Measurements from ENCODE around the gene TMEM269. TPM values are rescaled to one million over a fixed set of nuclear protein-coding genes. Genes with fewer than 3 reads are reported as not detected.

TMEM269 gene
- total RNA-seq, 2 donors from 2014 or later: 0.20 to 0.66 TPM

DNA sequence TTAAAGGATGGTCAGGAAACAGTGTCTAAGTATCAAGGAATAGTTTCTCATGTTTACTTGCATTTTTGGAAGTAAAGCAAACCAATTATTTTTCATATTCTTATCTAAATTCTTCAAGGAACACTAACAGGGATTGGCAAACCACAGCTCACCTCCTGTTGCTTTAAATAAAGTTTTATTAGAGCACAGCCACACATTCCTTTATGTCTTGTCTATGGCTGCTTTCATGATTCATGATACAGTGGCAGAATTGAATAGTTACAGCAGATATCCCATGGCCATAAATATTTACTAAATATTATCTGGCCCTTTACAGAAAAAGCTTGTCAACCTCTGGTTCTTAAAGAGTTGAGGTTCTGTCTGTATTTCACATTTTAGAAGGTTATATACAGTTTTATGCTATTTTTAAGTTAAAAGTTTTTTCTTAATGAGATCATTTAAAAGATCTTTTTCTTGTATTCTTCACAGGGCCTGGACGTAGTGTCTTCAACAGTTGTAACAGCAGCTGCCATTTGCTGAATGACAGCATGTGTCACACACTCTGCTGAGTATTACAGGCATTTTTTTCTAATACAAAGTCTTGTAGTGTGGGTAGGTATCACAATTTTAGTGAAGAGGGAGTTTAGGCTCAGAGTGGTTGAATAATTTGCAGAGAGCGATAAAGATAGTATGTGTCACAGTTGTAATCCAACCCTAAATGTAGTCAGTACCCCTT, 64.2 kb downstream of the TMEM269 start:
- no peak for DNase-seq
- H3K9me3 Mint-ChIP-seq: peaks cover 23% of the 10 kb centered on the region
- H3K36me3 ChIP-seq (ENCODE audit: control insufficient read depth, insufficient read depth, low read length): peaks cover 36% of the 10 kb centered on the region
- H3K27ac ChIP-seq (ENCODE audit: low read depth, low read length): no peak overlapping the region
- H3K4me1 ChIP-seq (ENCODE audit: control insufficient read depth, insufficient read depth, low read length): peaks cover 3% of the 10 kb centered on the region
- H3K36me3 Mint-ChIP-seq (ENCODE audit: low read depth): peaks cover 56% of the 10 kb centered on the region
- H3K27me3 Mint-ChIP-seq (ENCODE audit: insufficient read depth): no peaks in the 10 kb centered on the region
- no peak overlapping the region for H3K4me3 Mint-ChIP-seq
- H3K9ac ChIP-seq (ENCODE audit: extremely low read depth, low read length, poor library complexity, severe bottlenecking): no peak overlapping the region
- no peak overlapping the region for H3K4me3 ChIP-seq (ENCODE audit: low read length)
- H3K27me3 ChIP-seq (ENCODE audit: control insufficient read depth, insufficient read depth, low read length, poor library complexity, severe bottlenecking): no peaks in the 10 kb centered on the region
- peaks cover 23% of the 10 kb centered on the region for H3K9me3 ChIP-seq (ENCODE audit: control insufficient read depth, low read length)
- TF ChIP-seq, protein P1, sequence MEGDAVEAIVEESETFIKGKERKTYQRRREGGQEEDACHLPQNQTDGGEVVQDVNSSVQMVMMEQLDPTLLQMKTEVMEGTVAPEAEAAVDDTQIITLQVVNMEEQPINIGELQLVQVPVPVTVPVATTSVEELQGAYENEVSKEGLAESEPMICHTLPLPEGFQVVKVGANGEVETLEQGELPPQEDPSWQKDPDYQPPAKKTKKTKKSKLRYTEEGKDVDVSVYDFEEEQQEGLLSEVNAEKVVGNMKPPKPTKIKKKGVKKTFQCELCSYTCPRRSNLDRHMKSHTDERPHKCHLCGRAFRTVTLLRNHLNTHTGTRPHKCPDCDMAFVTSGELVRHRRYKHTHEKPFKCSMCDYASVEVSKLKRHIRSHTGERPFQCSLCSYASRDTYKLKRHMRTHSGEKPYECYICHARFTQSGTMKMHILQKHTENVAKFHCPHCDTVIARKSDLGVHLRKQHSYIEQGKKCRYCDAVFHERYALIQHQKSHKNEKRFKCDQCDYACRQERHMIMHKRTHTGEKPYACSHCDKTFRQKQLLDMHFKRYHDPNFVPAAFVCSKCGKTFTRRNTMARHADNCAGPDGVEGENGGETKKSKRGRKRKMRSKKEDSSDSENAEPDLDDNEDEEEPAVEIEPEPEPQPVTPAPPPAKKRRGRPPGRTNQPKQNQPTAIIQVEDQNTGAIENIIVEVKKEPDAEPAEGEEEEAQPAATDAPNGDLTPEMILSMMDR (conservative IDR thresholded peaks at IDR 0.05): no peak
- 92 to 95% methylated on average over 1 to 2 of the region's 2 CpGs for WGBS, 2 experiments (ENCODE audit: insufficient coverage in 1 of 2, insufficient read length in 1 of 2)
- peaks cover 12% of the 10 kb centered on the region for H3K4me1 Mint-ChIP-seq
- no peak overlapping the region for H3K27ac Mint-ChIP-seq

DNA sequence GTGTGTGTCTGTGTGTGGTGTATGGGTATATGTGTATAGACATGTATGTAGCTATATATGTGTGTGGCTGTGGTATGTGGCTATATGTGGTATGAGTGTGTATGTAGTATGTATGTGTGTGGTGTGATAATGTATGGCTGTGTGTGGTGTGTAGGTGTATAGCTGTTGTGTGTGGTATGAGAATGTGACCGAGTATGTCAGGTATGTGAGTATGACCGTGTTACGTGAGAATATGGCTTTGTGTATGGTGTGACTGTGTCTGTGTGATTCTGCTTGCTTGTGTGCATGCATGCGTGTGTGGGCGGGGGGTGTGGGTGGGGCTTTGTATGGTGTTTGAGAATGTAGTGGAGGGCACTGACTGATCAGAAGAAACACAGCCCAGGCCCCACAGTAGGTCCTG, 65.2 kb downstream of the TMEM269 start:
- Mint-ChIP-seq H3K27me3 (ENCODE audit: insufficient read depth) (no peaks in the 10 kb centered on the region), H3K4me1 (peaks cover 12% of the 10 kb centered on the region), H3K4me3 (no peak overlapping the region), H3K9me3 (peaks cover 23% of the 10 kb centered on the region), H3K27ac (no peak overlapping the region), H3K36me3 (ENCODE audit: low read depth) (peaks cover 56% of the 10 kb centered on the region)
- 95% methylated on average over 5 of the region's 5 CpGs; no CpG with 5 or more reads in 1 of the 2 experiments for WGBS, 2 experiments (ENCODE audit: insufficient coverage in 1 of 2, insufficient read length in 1 of 2)
- H3K4me1 ChIP-seq (ENCODE audit: control insufficient read depth, insufficient read depth, low read length): peaks cover 3% of the 10 kb centered on the region
- DNase-seq: no peak
- no peak overlapping the region for H3K4me3 ChIP-seq (ENCODE audit: low read length)
- H3K9me3 ChIP-seq (ENCODE audit: control insufficient read depth, low read length): peaks cover 23% of the 10 kb centered on the region
- H3K27ac ChIP-seq (ENCODE audit: low read depth, low read length): no peak overlapping the region
- no peak overlapping the region for H3K9ac ChIP-seq (ENCODE audit: extremely low read depth, low read length, poor library complexity, severe bottlenecking)
- H3K27me3 ChIP-seq (ENCODE audit: control insufficient read depth, insufficient read depth, low read length, poor library complexity, severe bottlenecking): no peaks in the 10 kb centered on the region
- TF ChIP-seq, protein P1 (conservative IDR thresholded peaks at IDR 0.05): no peak
- H3K36me3 ChIP-seq (ENCODE audit: control insufficient read depth, insufficient read depth, low read length): peaks cover 36% of the 10 kb centered on the region

Other genes starting within 250 kb of the TMEM269 start
- gene PPIH, start 126.6 kb upstream of the TMEM269 start, total RNA-seq: 10 to 100 TPM; 63.3 to 73.2 TPM
- 100 to 1,000 TPM; 655 to 668 TPM for gene YBX1, start 102.6 kb upstream of the TMEM269 start, total RNA-seq
- 10 to 100 TPM; 31.6 to 32.6 TPM for gene CLDN19, start 44.8 kb upstream of the TMEM269 start, total RNA-seq
- 10 to 100 TPM; 51.7 to 68.3 TPM for gene P3H1, start 18.0 kb upstream of the TMEM269 start, total RNA-seq
- 1 to 10 TPM; 4.8 to 7.3 TPM for gene C1orf50, start 17.7 kb upstream of the TMEM269 start, total RNA-seq
- gene ERMAP, start 32.1 kb downstream of the TMEM269 start, total RNA-seq: 1 to 10 TPM; 5.1 to 5.7 TPM
- gene SVBP, start 32.4 kb downstream of the TMEM269 start, total RNA-seq: 10 to 100 TPM; 40.2 to 45.3 TPM
- gene ZNF691, start 61.6 kb downstream of the TMEM269 start, total RNA-seq: 10 to 100 TPM; 15.5 to 16.6 TPM
- gene SLC2A1, start 173.9 kb downstream of the TMEM269 start, total RNA-seq: 10 to 100 TPM; 42.5 to 69.7 TPM